Mesendoderm (in vitro differentiated cells): Measurements from ENCODE around the gene BEST2.

Source experiments
- DNase-seq: peaks from one replicate; pipeline ENCODE4 v3.0.0; 2013
- H2AK5ac ChIP-seq: 2 replicates; pipeline ENCODE4 v1.6.1; 2013; ENCODE audit warnings: low read length, inconsistent platforms
- H2BK120ac ChIP-seq: 2 replicates; pipeline ENCODE4 v1.6.1; 2013; ENCODE audit warnings: low read depth, mild to moderate bottlenecking, low read length, moderate library complexity, mixed read lengths
- H2BK15ac ChIP-seq: replicated peaks from 2 replicates; pipeline ENCODE4 v1.6.1; 2013; ENCODE audit warnings: low read depth, mild to moderate bottlenecking, moderate library complexity
- H2BK5ac ChIP-seq: 2 replicates; pipeline ENCODE4 v1.6.1; 2013; ENCODE audit warnings: low read length, inconsistent platforms
- H3K18ac ChIP-seq: 2 replicates; pipeline ENCODE4 v1.6.1; 2013; ENCODE audit warnings: mild to moderate bottlenecking, low read length, mixed read lengths
- H3K23ac ChIP-seq: one replicate; pipeline ENCODE4 v1.6.1; 2013; ENCODE audit warnings: low read length
- H3K27ac ChIP-seq: 2 replicates; pipeline ENCODE4 v1.5.1; 2013; ENCODE audit warnings: low read depth, mild to moderate bottlenecking, inconsistent platforms, low read length, moderate library complexity
- H3K27me3 ChIP-seq: 2 replicates; pipeline ENCODE4 v1.6.1; 2013; ENCODE audit warnings: low read length, control low read depth, mild to moderate bottlenecking, inconsistent platforms; ENCODE audit not compliant: insufficient read depth, poor library complexity
- H3K36me3 ChIP-seq: 2 replicates; pipeline ENCODE4 v1.6.1; 2013; ENCODE audit warnings: low read length, inconsistent platforms; ENCODE audit not compliant: control insufficient read depth, insufficient read depth
- H3K4ac ChIP-seq: one replicate; pipeline ENCODE4 v1.6.1; 2013; ENCODE audit warnings: low read depth, mild to moderate bottlenecking, low read length, moderate library complexity
- H3K4me1 ChIP-seq: 2 replicates; pipeline ENCODE4 v1.6.1; 2013; ENCODE audit warnings: low read depth, low read length, inconsistent platforms; ENCODE audit not compliant: control insufficient read depth
- H3K4me2 ChIP-seq: 2 replicates; pipeline ENCODE4 v1.6.1; 2013; ENCODE audit warnings: low read length
- H3K4me3 ChIP-seq: 2 replicates; pipeline ENCODE4 v1.5.1; 2013; ENCODE audit warnings: mild to moderate bottlenecking, low read length
- H3K56ac ChIP-seq: one replicate; pipeline ENCODE4 v1.6.1; 2013; ENCODE audit warnings: low read length
- H3K79me1 ChIP-seq: 2 replicates; pipeline ENCODE4 v1.6.1; 2013; ENCODE audit warnings: low read length, inconsistent platforms
- H3K79me2 ChIP-seq: 2 replicates; pipeline ENCODE4 v1.6.1; 2013; ENCODE audit warnings: mild to moderate bottlenecking, low read length; ENCODE audit not compliant: control insufficient read depth, insufficient read depth
- H3K9ac ChIP-seq: 2 replicates; pipeline ENCODE4 v1.6.1; 2013; ENCODE audit warnings: low read length, inconsistent platforms
- H4K5ac ChIP-seq: one replicate; pipeline ENCODE4 v1.6.1; 2013; ENCODE audit warnings: low read length
- H4K8ac ChIP-seq: one replicate; pipeline ENCODE4 v1.6.1; 2013; ENCODE audit warnings: low read depth, mild to moderate bottlenecking, control low read depth, low read length, moderate library complexity
- WGBS: extraction: QIAGEN DNeasy Blood & Tissue Kit; methylation state at CpG from one replicate; pipeline ENCODE4 v1.1.7; 2013; ENCODE audit warnings: low lambda C conversion rate, missing lambda C conversion rate; ENCODE audit not compliant: insufficient coverage; ENCODE audit errors: extremely low coverage; 5-methylcytosine and 5-hydroxymethylcytosine counted together

The BEST2 gene

DNA sequence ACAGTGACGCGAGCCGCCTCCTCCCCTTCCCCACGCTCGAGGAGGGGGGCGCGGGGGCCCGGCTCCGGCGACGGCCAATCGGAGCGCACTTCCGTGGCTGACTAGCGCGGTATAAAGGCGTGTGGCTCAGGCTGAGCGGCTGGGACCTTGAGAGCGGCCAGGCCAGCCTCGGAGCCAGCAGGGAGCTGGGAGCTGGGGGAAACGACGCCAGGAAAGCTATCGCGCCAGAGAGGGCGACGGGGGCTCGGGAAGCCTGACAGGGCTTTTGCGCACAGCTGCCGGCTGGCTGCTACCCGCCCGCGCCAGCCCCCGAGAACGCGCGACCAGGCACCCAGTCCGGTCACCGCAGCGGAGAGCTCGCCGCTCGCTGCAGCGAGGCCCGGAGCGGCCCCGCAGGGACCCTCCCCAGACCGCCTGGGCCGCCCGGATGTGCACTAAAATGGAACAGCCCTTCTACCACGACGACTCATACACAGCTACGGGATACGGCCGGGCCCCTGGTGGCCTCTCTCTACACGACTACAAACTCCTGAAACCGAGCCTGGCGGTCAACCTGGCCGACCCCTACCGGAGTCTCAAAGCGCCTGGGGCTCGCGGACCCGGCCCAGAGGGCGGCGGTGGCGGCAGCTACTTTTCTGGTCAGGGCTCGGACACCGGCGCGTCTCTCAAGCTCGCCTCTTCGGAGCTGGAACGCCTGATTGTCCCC lies 39.9 kb downstream of the BEST2 start, which contains the start of gene JUNB:
Gene JUNB (plus strand): TSS at position 142 of the 706 bp plus-strand sequence. CDS start 286 bp downstream, at position 428.
- Histone ChIP-seq H2BK5ac (no peak within 1 kb of the TSS), H2BK15ac (no peak within 1 kb of the TSS), H3K18ac (peak within 1 kb of the TSS; percentile 30), H3K23ac (peak within 1 kb of the TSS; percentile 80), H3K27me3 (no peaks in the 10 kb centered on the region), H3K79me1 (peaks cover 2% of the 10 kb centered on the region), H3K36me3 (no peaks in the 10 kb centered on the region), H4K8ac (no peak within 1 kb of the TSS), H3K9ac (peak within 1 kb of the TSS; percentile 86), H3K79me2 (peaks cover 1% of the 10 kb centered on the region), H3K27ac (peak within 1 kb of the TSS; percentile 69), H3K4me2 (peak within 1 kb of the TSS; percentile 97), H3K56ac (peak within 1 kb of the TSS; percentile 93), H3K4ac (no peak within 1 kb of the TSS), H2AK5ac (no peak within 1 kb of the TSS), H3K4me3 (peak within 1 kb of the TSS; percentile 56), H4K5ac (no peak within 1 kb of the TSS), H3K4me1 (peaks cover 20% of the 10 kb centered on the region), H2BK120ac (no peak within 1 kb of the TSS)
- DNase-seq, result peak; percentile 93
- no CpG with 5 or more reads among the region's 73 CpGs for WGBS

DNA sequence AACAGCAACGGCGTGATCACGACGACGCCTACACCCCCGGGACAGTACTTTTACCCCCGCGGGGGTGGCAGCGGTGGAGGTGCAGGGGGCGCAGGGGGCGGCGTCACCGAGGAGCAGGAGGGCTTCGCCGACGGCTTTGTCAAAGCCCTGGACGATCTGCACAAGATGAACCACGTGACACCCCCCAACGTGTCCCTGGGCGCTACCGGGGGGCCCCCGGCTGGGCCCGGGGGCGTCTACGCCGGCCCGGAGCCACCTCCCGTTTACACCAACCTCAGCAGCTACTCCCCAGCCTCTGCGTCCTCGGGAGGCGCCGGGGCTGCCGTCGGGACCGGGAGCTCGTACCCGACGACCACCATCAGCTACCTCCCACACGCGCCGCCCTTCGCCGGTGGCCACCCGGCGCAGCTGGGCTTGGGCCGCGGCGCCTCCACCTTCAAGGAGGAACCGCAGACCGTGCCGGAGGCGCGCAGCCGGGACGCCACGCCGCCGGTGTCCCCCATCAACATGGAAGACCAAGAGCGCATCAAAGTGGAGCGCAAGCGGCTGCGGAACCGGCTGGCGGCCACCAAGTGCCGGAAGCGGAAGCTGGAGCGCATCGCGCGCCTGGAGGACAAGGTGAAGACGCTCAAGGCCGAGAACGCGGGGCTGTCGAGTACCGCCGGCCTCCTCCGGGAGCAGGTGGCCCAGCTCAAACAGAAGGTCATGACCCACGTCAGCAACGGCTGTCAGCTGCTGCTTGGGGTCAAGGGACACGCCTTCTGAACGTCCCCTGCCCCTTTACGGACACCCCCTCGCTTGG lies 40.7 kb downstream of the BEST2 start:
- H2AK5ac ChIP-seq, result no peak overlapping the region
- no peak overlapping the region for H3K4ac ChIP-seq
- H2BK120ac ChIP-seq, result no peak overlapping the region
- H3K36me3 ChIP-seq, result no peaks in the 10 kb centered on the region
- H3K4me3 ChIP-seq, result peak overlapping the region; percentile 56
- H3K23ac ChIP-seq, result peak overlapping the region; percentile 98
- DNase-seq, result peak; percentile 84
- peak overlapping the region; percentile 93 for H3K56ac ChIP-seq
- H3K27me3 ChIP-seq, result no peaks in the 10 kb centered on the region
- H3K9ac ChIP-seq, result peak overlapping the region; percentile 86
- H3K18ac ChIP-seq, result peak overlapping the region; percentile 30
- no peak overlapping the region for H2BK15ac ChIP-seq
- no CpG with 5 or more reads among the region's 84 CpGs for WGBS
- H3K4me1 ChIP-seq, result peaks cover 20% of the 10 kb centered on the region
- H2BK5ac ChIP-seq, result no peak overlapping the region
- H3K4me2 ChIP-seq, result peak overlapping the region; percentile 97
- no peak overlapping the region for H3K27ac ChIP-seq
- H4K8ac ChIP-seq, result no peak overlapping the region
- H4K5ac ChIP-seq, result no peak overlapping the region
- H3K79me2 ChIP-seq, result peaks cover 1% of the 10 kb centered on the region
- H3K79me1 ChIP-seq, result peaks cover 2% of the 10 kb centered on the region

DNA sequence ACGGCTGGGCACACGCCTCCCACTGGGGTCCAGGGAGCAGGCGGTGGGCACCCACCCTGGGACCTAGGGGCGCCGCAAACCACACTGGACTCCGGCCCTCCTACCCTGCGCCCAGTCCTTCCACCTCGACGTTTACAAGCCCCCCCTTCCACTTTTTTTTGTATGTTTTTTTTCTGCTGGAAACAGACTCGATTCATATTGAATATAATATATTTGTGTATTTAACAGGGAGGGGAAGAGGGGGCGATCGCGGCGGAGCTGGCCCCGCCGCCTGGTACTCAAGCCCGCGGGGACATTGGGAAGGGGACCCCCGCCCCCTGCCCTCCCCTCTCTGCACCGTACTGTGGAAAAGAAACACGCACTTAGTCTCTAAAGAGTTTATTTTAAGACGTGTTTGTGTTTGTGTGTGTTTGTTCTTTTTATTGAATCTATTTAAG lies 41.3 kb downstream of the BEST2 start:
- H3K4ac ChIP-seq, result no peak overlapping the region
- no CpG with 5 or more reads among the region's 22 CpGs for WGBS
- H3K4me3 ChIP-seq, result peak overlapping the region; percentile 56
- no peaks in the 10 kb centered on the region for H3K27me3 ChIP-seq
- H2AK5ac ChIP-seq, result no peak overlapping the region
- peaks cover 1% of the 10 kb centered on the region for H3K79me2 ChIP-seq
- H4K8ac ChIP-seq, result no peak overlapping the region
- H3K4me2 ChIP-seq, result peak overlapping the region; percentile 97
- H2BK15ac ChIP-seq, result no peak overlapping the region
- no peaks in the 10 kb centered on the region for H3K36me3 ChIP-seq
- H3K27ac ChIP-seq, result no peak overlapping the region
- H3K56ac ChIP-seq, result peak overlapping the region; percentile 93
- H2BK120ac ChIP-seq, result no peak overlapping the region
- H3K9ac ChIP-seq, result peak overlapping the region; percentile 86
- H3K79me1 ChIP-seq, result peaks cover 2% of the 10 kb centered on the region
- peaks cover 20% of the 10 kb centered on the region for H3K4me1 ChIP-seq
- H2BK5ac ChIP-seq, result no peak overlapping the region
- H3K18ac ChIP-seq, result no peak overlapping the region
- H4K5ac ChIP-seq, result no peak overlapping the region
- no peak for DNase-seq
- peak overlapping the region; percentile 98 for H3K23ac ChIP-seq

DNA sequence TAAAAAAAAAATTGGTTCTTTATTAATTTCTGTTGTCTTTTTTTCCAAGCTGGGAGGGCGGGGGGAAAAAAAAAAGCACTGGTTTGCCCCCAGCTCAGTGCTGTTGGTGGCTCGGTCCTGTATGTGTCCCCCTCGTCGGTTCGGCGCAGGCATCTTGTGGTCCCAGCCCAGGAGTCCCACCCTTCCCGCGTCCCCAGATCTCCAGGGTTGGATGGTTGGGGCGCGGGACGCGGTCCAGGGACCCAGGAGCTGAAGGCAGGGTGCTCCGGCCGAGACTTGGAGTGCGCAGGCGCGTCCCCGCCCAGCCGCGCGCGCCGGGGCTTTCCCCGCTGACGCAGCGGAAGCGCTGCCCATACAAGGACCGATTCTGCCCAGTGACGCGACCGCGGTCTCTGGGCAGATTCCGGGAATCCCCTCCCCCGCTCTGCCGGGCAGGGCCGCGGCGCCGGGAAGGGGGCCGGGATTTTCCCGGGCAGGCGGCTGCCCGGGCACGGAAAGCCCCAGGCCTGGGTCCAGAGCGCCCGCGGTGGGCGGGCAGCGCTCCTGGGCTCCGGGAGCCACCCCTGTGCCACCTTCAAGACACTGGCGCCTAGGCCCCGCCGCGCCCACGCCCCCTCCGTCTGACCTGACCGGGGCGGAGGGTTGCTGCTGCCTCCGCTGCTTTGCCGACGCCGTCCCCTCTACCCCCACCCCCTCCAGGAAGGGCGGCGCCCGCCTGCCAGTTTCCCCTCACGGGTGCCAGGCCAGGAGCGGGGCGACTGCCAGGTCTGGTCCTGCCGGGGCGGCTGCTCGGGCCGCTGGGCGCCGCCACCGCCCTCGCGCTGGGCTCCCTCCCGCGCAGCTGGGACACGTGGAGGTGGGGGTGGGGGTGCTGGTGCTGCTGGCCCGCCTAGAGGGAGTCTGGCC lies 42.0 kb downstream of the BEST2 start:
- Histone ChIP-seq H3K4me1 (peaks cover 17% of the 10 kb centered on the region), H3K4ac (no peak overlapping the region), H3K4me2 (peak overlapping the region; percentile 73), H2BK5ac (no peak overlapping the region), H3K79me2 (peaks cover 1% of the 10 kb centered on the region), H4K5ac (no peak overlapping the region), H2BK15ac (no peak overlapping the region), H3K23ac (no peak overlapping the region), H3K36me3 (no peaks in the 10 kb centered on the region), H3K79me1 (peaks cover 2% of the 10 kb centered on the region), H3K4me3 (peak overlapping the region; percentile 34), H3K18ac (peak overlapping the region; percentile 73), H3K56ac (peak overlapping the region; percentile 93), H4K8ac (no peak overlapping the region), H2BK120ac (no peak overlapping the region), H3K27me3 (no peaks in the 10 kb centered on the region), H2AK5ac (no peak overlapping the region), H3K9ac (peak overlapping the region; percentile 86), H3K27ac (no peak overlapping the region)
- peak; percentile 96 for DNase-seq
- no CpG with 5 or more reads among the region's 81 CpGs for WGBS

DNA sequence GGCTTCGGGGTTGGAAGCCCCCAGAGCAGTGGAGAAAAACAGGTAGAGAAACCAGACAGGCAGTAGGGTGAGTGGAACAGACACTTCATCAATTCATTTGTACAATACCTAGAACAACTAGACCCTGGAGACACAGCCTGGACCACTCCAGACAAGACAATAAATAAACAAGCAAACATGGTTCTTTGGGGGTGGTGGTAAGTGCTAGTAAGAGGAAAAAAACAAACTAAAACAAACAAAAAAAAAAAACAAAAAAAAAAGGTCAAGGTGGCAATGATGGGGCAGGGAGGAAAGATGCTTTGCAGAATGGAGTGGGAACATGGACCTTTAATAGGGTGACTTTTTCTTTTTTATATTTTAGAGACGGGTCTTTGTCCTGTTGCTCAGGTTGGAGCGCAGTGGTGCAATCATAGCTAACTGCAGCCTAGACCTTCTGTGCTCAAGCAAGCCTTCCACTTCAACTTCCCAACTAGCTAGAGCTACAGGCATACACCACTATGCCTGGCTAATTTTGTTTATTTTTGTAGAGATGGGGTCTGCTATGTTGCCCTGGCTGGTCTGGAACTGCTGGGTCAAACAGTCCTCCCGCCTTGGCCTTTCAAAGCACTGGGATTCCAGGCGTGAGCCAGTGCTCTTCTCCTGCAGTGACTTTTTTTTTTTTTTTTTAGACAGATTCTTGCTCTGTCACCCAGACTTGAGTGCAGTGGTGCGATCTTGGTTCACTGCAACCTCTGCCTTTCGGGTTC lies 42.8 kb downstream of the BEST2 start:
- Histone ChIP-seq H2BK120ac (no peak overlapping the region), H3K4me3 (no peak overlapping the region), H3K36me3 (no peaks in the 10 kb centered on the region), H2BK5ac (no peak overlapping the region), H3K4me1 (peaks cover 11% of the 10 kb centered on the region), H3K27ac (no peak overlapping the region), H3K18ac (no peak overlapping the region), H3K4me2 (peak overlapping the region; percentile 38), H4K8ac (no peak overlapping the region), H2BK15ac (no peak overlapping the region), H3K27me3 (no peaks in the 10 kb centered on the region), H3K23ac (no peak overlapping the region), H3K9ac (peak overlapping the region; percentile 69), H3K4ac (no peak overlapping the region), H4K5ac (no peak overlapping the region), H3K79me1 (peaks cover 2% of the 10 kb centered on the region), H3K79me2 (peaks cover 1% of the 10 kb centered on the region), H3K56ac (peak overlapping the region; percentile 85), H2AK5ac (no peak overlapping the region)
- no peak for DNase-seq
- WGBS, result no CpG with 5 or more reads among the region's 7 CpGs
